Activated naive CD4-positive, alpha-beta T cell treated with anti-CD3 and anti-CD28 coated beads, Interleukin-2, amount 50 U/mL, for 16 hours (primary cell): Measurements from ENCODE around the gene KLK7.

ENCODE experiments used
- DNase-seq: peaks from one replicate; pipeline ENCODE4 v3.0.0-alpha.2; 2020

Gene KLK7

DNA sequence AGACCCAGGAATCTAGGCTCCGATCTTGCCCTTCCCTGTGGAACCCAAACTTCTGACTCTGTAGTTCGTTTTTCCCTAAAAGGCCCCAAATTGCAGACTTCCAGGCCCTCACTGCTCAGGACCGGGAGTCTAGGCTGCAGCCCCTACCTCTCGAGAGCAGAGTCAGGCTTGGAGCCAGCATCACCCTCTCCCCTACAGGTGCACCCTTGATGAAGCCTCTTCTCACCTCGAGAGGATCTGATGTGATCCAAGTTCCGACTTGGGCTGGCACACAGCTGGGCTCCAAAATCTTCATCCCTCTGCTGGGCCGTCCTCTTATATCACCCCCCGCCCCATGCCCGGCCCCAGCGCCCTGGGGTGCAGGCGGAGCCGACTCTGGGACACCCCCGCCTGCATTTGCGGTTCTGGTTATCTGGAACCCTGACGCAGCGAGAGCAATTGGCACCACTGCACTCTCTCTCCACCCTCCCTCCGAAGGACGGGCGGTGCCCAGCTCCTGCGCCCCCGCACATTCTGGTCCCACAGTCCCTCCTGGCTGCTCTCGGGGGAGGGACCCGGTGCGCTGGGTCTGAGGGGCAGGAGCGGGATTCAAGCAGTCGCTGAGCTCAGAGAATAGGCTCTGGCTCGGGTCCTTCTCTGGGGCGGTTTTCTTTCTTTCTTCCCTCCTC, at the start of gene KLK7:
TSS of gene KLK7 (minus strand) at position 293 of the 668 bp plus-strand sequence. CDS start 1,518 bp downstream, outside the sequence.
- no peak for DNase-seq

- no peak for DNase-seq
These were observed 48.1 kb upstream of the KLK7 start for GRCh38 chr19:51031880-51032225.

DNA sequence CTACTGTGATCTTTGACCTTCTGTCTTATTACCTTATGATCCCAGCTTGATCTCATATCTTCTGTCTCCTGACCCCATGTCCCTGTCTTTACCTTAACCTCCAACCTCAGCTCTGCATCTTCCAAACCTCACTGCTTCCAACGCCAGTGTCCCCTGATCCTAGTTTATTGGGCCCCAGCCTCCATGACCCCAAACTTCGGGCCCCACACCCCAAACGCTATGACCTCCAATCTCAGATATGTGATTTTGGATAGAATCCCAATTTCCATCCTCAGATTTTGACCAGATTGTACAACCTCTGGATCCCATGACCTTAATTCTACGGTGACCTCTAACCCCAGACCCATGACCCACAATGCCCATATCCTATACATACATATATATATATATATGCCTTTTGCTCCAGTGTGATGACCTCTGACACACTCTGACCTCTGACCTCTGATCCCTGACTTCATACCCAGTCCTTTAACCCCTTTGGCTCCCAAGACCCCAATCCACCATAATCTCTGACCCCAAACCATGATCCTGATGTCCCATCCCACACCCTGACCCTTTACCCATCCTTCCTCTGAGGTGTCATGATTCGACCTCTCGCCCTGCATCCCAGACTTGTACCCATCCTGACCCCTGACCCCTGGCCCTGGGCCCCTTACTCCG, 47.6 kb upstream of the KLK7 start:
- DNase-seq = no peak

GRCh38 chr19:51030631-51031030, 46.9 kb upstream of the KLK7 start:
- DNase-seq = no peak

- no peak for DNase-seq
These were observed 46.0 kb upstream of the KLK7 start for GRCh38 chr19:51029718-51030117.

DNA sequence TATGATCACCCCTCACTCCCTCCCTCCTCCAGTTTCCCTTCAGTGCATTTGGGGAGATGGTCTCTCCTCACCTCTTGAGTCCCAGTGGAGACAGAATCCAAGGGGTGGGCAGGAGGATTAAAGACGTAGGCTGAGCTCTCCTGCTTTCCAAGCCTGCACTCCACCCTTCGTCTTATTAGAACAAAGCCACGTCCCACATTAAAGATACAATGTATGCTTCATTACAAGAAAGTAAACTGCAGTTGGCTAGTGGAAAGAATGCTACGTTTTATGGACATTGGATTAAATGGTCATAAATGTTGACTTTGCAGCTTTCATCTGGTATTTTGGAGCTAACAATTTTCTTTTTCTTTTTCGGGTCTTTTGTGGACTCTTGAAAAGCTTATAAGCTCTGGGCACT, 44.2 kb upstream of the KLK7 start:
- no peak for DNase-seq

DNA sequence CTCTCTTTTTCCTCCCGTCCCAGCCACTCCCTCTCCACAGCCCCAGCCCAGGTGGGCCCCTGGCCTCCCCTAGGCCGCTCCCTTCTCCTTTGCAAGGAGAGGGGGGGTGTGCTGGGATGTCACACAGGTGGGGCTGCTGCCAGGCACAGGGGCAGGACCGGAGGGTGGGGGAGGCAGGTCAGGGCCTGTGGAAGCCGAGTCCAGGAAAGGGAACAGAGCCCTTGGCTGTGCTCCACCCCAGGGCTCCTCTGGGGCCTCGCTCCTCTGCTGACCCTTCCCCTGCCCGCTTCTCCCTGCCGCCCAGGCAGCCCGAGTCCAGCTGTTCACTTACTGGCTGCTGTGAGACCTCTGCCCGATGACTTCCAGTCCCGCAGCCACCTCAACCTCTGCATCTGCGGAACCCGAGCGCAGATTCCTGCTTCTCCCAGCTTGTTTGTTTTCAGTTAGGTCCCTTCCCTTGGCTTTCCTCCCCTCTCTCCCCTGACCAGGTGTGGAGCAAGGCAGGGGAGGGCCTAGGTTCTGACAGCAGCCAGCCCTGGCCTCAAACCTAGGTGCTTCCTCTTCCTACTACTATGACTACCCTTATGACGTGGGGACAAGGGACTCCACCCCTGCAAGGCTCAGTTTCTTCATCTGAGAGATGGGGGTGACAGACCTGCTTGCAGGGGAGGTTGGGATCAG, 43.5 kb upstream of the KLK7 start:
- DNase-seq = no peak

GRCh38 chr19:51026554-51026831, 42.8 kb upstream of the KLK7 start, which contains the start of gene KLK11:
Gene KLK11 (minus strand): TSS chr19:51026616. CDS start chr19:51025631, 985 bp downstream.
- no peak for DNase-seq

GRCh38 chr19:51025809-51026553, 42.3 kb upstream of the KLK7 start:
- DNase-seq = no peak

DNA sequence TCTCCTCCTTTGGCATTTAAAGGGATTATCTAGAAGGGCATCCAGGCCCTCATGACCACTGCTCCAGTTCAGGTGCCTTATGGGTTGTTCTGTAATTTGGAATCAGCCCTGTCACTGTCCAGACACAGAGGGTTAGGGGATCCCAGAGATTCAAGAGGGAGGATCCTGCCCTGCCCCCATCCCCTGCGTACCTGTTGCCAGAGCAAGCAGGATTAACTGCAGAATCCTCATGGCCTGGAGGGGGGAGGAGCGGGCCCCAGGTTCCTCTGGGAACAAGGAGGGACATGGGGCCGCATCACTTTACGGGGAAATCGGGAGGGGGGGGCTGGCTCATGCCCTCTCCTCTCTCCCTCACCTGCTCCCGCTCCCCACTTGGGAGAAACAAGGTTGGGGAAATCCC, 41.7 kb upstream of the KLK7 start:
- no peak for DNase-seq

DNA sequence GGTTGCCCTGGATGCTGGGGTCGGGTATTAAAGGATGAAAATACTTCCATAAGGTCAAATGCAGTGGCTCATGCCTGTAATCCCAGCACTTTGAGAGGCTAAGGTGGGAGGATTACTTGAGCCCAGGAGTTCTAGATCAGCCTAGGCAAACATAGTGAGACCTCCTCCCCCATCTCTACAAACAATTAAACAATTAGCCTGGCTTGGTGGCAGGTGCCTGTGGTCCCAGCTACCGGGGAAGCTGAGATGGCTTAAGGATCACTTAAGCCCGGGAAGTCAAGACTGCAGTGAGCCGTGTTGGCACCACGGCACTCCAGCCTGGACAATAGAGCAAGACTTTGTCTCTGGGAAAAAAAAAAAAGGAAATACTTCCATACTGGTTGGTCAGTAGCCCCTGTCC, 41.2 kb upstream of the KLK7 start:
- no peak for DNase-seq

- no peak for DNase-seq
These were observed 40.2 kb upstream of the KLK7 start for GRCh38 chr19:51023946-51024345.

DNA sequence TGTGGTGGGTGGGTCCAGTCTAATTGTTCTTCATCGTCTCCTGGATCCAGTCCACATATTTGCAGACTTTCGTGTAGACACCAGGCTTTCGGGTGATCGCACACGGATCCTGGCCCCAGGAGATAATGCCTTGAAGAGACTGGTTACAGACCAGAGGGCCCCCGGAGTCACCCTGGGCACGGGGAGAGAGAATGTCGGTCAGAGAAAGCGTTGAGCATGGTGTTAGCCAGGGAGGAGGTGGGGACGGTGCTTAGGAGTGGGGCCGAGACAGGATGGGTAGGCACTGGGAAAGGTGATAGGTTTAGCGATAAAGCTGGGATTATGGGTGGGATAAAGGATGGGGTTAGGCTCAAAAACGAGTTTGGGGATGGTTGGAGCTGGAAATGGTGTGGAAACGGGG, 38.8 kb upstream of the KLK7 start:
- no peak for DNase-seq

GRCh38 chr19:51020988-51021651, 37.4 kb upstream of the KLK7 start:
- DNase-seq = no peak

- DNase-seq = no peak
These were observed 35.8 kb upstream of the KLK7 start, which contains the start of gene KLK10 for GRCh38 chr19:51019544-51019925. Gene KLK10 (minus strand): TSS chr19:51019709. CDS start chr19:51019130, 579 bp downstream.

DNA sequence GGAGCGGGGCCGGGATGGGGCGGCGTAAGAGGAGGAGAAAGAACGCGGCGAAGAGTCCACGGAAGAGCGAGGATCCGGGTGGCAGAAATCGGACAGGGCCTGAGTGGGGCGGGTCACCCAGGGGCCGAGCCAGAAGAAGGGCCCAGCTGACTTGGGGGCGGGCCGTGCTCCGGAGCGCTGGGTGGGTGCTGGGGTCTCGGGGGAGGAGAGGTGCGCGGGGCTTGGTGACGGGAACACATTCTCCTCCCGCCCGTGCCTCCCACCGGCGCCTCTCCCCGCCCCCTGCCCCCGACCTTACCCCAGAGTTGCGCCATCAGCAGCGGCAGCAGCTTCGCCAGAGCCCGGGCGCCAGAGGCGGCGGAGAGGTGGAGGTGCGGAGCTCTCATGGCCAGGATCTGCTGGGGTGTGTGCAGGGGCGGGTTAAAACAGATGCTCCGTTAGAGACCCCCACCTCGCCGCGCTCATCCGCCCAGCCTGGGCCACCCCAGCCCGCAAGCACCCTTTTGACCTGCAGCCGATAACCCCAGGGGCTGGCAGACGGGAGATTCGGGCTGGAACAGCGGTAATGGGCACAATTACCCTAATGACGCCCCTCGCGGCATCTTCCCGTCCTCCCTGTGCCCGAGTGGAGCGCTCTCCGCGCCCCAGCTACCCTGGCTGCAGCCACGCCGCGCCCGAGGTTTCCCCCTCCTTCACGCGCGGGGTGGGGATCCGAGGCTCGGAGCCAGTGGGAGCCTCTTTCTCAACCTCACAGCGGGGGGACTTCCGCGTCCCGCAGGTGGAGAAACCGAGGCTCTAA, 35.2 kb upstream of the KLK7 start:
- DNase-seq = no peak

- peak; percentile 50 for DNase-seq
These were observed 33.3 kb upstream of the KLK7 start for GRCh38 chr19:51016798-51017683.

GRCh38 chr19:51015691-51016267, 32.1 kb upstream of the KLK7 start:
- DNase-seq = no peak

DNA sequence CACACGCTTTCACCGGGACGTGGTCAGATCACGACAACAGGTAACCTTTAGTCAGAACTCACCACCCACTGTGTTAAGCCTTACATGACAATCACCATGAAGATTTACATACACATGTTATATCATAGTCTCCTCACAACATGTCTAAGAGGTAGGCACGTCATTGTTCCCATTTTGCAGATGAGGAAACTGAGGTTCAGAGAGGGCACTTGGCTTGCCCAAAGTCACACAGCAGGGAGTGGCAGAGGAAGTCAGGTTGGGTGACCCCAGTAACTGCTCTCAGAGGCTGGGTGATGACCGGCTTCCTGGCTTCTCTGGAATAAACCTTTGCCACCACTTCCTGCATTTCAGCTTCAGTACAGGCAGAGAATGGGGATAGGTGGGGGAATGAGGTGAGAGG, 30.5 kb upstream of the KLK7 start:
- DNase-seq = no peak

DNA sequence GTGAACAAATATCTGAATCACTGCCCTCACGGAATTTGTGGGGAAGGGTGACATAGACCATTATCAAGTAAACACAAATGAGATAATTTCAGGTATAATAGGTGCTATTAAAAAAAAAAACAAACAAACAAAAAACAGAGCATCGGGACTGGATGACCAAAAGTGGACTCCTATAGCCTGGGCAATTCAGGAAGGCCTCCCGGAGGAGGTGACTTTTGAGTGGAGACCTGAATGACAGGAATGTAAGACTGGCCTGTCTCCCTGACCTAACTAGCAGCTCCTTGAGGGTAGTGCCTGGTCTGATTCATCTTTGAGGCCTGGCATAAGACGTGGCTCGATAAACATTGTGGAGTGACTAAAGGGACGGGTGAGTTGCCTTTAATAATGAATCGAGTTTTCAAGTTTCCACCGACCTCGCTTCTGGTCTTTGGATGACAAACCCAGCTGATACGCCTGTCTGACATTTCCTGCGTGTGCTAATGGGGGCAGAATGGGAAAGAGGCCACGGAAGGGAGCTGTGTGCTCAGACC, 29.0 kb upstream of the KLK7 start:
- no peak for DNase-seq
